ENCODE measurements around the gene B4GALT5. TPM values are rescaled to one million over a fixed set of nuclear protein-coding genes. Genes with fewer than 3 reads are reported as not detected.
"Not testable (repeated sequence)": the region's sequence is repeated elsewhere in the genome, so short reads cannot be mapped to it uniquely, and the experiment has no call there.

Gene B4GALT5
- polyA plus RNA-seq, 1 donor = 51.5 TPM

DNA sequence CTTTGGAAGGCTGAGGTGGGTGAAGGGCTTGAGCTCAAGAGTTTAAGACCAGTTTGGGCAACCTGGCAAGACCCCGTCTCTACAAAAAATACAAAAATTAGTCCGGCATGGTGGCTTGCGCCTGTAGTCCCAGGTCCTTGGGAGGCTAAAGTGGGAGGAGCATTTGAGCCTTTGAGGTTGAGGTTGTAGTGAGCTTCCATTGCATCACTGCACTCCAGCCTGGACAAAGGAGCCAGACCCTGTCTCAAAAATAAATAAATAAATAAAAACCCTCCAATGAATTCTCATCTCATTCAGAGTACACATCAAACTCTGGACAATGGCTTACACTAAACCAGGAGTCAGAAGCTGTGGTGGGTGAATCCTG, 31.8 kb downstream of the B4GALT5 start:
- DNase-seq = no peak

DNA sequence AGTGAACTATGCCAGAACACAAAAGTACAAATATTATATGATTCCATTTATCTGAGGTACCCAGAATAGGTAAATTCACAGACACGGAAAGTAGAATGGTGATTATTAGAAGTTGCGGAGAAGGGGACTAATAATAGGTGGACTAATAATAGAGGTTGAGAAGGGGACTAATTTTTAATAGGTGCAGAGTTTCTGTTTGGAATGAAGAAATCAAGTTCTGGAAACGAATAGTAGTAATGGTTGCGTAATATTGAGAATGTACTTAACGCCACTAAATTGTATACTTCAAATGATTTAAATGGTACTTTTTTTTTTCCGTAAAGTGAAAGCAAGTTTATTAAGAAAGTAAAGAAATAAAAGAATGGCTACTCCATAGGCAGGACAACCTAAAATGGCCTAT, 33.2 kb downstream of the B4GALT5 start:
- no peak for DNase-seq

DNA sequence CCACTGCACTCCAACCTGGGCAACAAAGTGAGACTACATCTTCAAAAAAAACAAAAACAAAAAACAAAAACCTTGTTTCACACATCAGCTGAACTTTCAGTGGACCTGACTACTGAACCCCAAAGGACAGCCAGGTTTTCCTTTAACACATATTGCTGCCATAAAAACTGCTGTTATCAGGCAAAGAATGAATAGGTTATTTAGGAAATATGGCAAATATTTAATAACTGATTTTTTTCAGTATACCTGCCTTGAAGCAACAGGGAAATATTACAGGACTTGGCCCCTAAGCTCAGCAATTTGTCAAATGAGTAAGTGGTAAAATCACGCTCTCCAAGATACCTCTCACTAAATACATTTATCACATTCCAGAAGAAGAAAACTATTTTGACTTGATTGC, 34.0 kb downstream of the B4GALT5 start:
- DNase-seq = no peak

DNA sequence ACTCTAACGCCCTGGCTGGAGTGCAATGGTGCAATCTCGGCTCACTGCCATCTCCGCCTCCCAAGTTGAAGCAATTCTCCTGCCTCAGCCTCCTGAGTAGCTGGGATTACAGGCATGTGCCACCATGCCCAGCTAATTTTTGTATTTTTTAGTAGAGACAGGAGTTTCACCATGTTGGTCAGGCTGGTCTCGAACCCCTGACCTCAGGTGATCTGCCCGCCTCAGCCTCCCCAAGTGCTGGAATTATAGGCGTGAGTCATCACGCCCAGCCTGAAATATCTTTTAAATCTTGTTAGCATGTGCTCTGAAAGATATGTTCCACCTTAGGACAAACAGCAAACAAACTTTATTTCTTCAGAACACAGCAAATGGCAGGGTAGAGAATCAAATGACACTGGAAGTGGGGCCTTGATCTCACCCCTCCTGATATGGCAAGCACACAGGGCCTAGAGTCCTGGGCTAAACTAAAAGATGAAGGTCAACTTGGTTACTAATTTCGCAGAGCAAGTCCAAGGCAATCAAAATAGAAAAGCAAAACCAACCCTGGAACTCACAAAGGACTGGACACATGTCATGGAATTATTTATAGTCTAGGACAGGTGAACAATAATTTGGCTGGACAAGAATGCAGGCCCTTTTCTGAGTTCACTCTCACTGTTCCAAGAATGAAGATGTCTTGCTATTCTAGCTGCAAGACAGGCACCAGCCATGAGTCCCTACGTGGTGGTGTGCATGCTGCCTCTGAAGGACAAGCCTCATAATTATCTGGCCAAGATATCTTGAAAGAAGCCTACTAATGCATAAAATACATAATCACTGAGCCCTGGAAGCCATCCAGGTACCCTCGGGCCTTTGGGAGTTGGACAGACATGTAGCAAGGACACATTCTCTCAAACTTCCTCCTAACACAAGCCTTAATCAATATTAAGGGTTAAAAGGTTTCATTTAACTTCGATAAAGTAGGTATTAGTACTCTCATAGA, 35.6 kb downstream of the B4GALT5 start:
- DNase-seq = no peak

DNA sequence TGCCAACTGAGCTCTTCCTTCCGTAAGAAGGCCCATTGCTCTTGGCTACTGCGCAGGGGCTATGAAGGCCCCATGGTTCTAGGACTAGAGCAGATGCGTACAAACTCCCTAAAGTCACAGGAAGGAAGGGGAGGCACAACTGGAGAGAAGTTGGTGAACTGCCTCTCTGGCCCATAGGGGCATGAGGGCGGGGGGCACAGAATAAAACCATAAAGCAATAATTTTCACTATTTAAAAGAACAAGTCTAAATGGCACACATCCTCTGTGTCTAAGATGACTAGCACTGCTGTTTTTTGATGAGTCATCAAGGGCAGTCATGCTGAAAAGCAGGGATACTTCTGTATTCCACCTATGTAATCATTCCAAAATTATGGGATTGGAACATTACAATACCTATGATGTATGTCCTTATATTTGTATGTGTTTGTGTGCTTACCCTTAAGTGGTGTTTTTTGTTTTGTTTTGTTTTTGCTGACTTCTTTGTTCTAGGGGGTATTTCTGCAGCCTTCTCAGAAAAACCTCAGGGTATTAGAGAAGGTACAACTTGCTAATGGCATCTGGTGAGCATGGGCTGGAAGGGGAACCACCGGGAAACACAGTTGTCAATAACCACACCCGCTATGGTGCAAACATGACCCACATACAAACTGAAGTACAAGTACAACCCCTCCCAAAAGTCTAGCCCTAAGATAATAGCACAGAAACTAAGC, 36.9 kb downstream of the B4GALT5 start:
- no peak for DNase-seq

DNA sequence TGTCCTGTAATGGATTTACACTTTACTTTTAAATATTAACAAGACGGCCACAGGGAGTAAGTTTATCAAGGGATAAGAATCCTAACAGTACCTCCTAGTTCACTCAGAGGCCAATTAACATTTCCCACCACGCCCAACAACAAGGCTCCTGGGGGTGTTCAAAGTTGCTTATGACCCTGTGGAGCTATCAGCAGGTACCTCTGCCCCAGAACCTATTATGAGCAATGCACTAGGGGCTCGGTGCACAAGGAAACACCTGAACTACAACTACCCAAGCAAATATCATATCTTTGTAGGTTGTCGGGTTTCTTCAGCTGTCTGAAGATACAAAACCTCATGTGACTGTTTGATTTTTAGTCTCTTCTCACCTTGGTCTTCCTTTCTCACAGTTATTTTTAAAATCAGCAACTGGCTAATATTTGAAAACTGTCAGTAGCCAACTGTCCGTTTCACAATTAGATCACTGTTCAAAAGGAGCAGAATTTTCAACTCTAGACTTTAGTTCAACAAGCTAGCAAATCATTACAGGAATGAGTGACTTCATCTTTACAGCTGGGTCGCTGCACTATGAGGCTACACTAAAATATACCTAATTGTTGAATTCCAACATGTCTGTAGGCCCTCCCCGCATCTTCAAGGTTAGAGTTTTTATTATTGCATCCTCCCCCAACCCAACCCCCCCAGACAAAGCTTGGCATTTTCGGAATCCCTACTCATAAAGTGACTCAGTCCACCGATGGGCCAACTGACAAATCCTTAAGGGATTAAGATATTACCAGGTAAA, 38.1 kb downstream of the B4GALT5 start:
- DNase-seq = no peak

DNA sequence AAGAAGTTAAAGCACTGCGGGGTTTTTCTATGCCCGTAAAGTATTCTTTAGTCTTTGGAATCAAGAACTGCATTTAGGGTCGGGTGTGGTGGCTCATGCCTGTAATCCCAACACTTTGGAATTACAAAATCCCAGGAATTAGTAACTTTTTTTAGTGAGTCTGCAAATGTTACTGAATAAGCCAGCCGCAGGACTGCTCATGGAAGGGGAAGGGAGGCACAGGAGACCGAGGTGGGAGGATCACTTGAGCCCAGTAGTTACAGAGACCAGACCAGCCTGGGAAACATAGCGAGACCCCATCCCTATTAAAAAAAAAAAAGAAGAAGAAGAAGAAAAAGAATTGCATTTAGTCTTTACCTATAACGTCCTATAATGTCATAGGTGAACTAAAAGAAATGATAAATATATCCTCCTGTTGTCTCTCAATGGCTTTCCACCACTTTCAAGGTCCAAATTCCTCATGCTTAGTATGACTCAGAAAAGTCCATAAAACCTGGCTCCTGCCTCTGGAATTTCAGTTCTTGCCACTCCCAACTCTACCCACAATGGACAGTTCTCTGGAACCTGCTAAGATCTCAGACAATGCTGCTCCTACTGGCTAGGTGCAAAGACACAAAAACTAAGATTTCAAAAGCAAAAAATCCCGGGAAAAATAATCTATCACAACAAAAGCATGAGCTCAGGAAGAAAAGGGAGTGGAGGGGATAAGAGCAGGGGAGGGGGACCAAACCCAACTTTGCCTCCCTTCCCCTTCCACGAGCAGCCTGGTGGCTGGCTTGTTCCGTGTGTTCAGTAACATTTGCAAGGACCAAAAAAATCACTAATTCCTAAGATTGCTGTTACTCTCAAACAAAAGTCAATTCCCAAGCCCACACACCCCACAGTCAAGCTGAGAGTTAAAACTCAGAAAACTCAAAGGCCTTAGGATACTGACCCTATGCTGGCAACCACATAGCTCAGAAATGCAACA, 39.0 kb downstream of the B4GALT5 start:
- no peak for DNase-seq

DNA sequence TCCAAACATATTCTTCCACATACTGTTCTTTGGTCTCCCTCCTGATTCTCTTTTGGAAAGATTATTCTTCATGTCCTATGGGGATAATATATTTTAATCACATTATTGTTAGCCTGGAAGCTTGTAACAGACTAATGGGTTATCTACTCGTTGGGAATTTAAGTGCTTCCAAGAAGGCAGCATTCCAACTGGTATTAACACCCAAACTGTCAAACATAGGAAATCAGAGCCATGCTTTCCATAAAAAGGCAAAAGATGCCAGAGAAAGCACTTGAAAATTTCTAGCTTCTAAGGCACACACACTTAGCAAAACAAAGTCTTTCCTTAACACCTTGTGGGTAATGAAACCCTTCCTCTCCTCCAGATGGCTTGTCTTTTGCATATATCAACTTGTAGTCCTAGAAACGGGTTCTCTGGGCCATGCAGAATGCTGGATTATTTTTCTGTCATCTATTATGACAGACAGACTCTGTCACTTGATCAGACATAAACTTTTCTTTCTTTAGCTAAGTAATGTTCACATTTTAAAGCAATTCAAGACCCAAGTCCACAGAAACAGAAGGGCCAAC, 41.5 kb downstream of the B4GALT5 start:
- DNase-seq = no peak

DNA sequence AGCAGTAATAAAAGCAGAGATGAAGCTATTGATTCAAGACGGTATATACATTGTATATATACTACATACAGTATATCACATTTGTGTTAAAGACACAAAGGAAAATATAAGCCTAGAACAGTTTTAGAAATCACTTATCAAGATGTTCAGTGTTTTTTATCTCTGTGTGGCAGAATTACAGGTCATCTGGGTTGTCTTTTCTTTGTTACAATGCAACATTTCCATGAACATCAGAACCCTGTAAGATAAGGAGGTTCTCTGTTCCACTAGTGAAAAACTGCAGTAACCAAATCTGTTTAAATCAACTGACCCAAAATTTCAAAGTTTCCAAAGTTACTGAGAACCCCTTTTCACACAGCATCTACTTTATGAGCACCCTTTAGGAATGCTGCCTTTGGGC, 42.2 kb downstream of the B4GALT5 start:
- DNase-seq = no peak

DNA sequence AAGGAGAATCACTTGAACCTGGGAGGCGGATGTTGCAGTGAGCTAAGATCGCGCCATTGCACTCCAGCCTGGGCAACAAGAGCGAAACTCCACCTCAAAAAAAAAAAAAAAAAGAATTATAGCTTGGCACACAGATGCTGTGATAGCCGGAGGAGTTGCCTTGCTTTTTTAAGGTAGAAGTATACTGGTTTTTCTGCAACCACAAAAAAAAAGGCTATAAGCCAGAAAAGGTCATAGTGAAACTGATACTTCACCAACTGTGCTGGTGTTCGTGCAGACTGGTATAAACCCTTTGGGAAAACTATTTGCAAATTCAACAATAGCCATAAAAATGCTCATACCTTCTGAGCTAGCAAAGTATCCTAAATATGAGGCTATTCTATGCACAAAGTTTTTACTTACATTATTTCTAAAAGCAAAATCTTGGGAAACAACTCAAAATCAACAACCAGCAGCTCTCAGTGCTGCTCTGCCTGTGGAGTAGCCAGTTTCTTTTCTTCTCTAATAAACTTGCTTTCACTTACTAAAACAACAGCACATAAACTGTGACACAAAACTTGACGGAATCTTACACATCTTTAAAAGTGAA, 44.0 kb downstream of the B4GALT5 start:
- DNase-seq = no peak

DNA sequence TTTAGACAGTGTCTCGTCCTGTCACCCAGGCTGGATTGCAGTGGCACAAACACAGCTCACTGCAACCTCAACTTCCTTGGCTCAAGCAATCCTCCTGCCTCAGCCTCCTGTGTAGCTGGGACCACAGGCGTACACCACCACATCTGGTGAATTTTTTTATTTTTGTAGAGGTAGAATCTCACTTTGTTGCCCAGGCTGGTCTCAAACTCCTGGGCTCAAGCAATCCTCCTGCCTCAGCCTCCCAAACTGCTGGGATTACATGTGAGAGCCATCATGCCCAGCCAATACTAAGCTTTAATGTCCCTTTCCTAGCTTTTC, 44.8 kb downstream of the B4GALT5 start:
- not testable (repeated sequence) for DNase-seq

DNA sequence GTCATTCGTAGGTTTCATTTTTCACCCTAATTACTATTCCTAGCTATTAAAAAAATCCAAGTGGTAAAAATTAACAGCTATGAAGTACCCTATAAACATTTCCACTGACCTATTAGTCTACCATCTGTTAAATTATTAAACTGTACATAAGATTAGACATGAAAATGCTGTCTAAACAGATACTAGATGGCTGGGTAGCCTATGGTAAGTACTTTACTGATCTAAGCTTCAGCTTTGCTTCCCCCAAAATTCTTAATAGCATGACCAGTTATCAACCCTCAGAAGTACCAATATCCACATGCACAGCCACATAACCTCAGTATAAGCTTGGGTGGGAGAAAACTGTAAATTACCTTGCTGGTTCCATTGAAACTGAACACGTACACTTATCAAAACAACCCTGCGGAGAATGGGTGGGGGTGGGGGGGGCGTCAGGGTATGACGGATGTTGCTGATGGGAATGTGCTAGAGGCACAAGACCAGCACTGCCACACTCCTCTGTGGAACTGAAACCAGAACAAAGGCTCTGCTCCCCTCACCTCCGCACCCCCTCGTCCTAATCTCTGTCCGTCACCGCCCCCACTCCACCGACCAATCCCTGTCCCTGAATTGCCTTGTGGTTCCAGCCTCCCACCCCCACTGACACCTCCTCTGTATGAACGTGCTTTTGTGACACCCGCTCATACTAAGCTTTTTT, 45.3 kb downstream of the B4GALT5 start:
- no peak for DNase-seq

DNA sequence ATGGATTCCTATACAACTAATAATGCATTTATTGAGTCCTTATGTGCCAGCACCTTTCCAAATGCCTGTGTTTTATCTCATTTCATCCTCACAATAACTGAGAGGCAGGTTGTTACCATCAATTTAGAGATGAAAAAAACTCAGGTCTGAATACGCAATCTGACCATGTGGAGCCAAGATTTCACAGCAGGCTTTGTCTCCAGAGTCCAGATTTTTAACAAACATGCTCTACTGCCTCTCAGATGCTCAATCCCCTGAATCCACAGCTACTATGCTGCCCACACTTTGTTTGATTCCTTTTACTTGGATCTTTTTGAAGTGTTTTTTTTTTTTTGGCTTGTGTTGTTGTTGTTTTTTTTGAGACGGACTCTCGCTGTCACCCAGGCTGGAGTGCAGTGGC, 46.8 kb downstream of the B4GALT5 start:
- no peak for DNase-seq

DNA sequence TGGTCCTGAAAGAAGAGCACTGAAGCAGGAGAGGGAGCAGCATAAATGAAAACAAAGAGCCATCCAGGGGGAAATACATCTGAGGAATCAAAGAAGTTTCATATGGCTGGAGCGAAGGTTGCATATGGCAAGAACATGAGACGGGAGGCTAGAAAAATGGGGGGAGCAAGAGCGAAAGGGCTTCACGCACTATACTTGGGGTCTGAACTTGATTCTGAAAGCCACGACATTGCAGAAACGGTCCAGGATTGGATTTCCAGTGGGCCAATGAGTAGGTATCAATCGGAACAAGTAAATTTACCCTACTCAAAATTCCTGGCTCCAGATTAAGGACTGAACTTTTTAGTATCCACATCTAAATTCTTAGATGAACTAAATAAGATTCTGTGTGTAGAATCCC, 47.9 kb downstream of the B4GALT5 start:
- no peak for DNase-seq

DNA sequence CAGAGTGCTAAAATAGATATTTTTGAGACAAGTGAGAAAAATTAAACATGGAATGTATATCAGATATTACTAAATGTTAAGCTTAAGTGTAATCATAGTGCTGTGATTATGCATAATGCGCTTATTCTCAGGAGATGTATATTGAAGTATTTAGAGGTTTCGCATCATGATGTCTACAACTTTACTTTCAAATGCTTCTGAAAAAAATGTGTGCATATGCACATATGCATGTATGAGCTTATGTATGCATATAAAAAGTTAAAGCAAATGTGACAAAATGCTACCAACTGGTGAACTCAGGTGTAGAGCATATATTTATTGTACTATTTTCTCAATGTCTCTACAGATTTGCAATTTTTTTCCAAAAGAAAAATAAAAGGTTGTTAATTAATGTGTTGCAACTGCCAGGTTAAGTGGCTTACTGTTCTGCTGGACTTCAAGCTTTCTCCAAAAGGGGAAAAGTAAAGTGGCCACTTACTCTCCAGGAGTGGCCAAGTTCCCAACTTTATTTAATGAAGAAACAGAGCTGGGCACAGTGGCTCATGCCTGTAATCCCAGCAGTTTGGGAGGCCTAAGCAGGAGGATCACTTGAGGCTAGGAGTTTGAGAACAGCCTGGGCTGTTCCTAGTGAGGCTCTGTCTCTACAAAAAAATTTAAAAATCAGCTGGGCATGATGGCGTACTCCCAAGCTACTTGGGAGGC, 48.9 kb downstream of the B4GALT5 start:
- DNase-seq = no peak

DNA sequence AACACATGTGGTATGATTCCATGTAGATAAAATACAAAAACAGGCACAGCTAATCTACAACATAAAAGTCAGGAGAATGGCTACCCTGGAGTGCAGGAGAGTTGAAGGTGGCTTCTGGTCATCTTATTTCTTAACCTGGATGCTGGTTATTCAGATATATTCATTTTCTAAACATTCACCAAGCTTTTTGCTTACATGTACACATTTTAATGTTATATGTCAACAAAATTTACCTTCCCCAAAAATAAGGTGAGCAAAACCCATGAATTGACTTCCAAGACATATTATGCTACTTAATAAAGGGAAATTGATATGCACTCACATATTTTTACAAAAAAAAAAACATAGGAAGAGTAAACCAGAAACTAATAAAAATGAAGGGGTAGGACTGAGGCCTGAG, 50.6 kb downstream of the B4GALT5 start:
- no peak for DNase-seq

DNA sequence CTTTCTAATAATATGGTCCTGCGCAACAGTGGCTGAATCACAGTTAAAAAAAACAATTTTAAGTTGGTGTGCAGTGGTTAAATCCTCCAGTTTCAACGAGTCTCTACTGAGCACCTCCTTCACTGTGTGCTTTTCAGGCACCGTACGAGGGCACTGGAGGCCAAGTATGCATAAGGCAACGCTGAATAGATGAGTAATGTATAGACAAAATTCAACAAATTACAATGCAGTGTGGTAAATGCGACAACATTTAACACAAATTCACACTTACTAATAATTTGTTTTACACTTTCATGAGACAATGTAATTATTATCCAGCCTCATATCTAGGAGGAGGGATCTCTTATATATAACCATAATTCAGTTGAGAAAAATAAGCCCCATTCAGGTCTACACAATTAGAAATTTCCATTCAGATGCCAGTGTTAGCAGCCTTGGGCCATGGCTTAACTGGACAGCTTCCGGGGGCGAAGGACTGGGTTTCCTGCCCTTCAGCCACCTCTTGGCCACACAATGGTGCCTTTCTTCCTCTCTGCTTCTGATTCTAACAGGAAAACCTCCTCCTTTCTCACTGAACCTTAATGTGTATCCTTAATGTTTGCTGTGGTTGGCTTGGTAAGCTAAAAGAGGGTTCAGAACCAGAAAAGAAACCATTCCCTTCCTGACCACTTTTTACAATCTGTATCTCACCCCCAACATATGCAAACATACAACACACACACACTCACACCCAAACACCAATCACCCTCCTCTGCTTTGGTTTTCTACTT, 51.9 kb downstream of the B4GALT5 start:
- DNase-seq = no peak

DNA sequence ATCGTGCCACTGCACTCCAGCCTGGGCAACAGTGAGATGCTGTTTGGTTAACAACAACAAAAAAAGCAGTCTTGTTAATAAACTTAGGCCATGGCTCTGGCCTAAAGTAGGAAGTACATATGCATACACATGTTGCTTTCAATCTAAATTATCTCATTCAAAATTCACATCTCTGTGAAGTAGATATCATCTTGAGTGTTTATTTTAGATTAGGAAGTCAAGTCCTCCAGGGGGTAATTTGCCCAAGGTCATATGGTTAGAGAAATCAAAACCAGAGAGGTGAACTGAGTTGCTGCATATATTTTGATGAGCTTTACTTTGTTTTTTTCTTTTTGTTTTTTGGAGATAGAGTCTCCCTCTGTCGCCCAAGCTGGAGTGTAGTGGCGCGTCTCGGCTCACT, 52.8 kb downstream of the B4GALT5 start:
- no peak for DNase-seq

DNA sequence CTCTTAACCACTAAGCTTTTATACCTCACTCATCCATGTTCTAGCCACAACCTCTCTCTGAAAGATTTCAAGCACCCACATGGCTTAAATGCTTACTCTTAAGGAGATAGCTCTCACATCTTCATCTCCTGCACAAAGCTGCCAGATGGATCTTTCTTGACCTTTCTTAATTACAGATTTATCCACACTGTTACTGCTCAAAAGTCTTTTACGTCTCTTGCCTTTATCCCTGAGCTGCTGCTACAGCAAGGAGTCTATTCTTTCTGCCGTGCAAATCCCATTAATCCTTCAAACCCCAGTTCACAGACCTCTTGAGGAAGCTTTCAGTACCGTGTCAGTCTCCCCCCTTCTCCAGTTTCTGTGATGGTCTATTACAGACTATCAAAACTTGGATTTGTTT, 54.6 kb downstream of the B4GALT5 start:
- no peak for DNase-seq

All from left kidney (tissue), 2 donors.